GM12891 (cell line): ENCODE results near the gene COL6A3.

Source experiments
- POLR2A ChIP-seq: IDR thresholded peaks from 2 replicates; pipeline ENCODE4 v1.6.1; 2011; ENCODE audit warnings: low read depth, low read length, control low read depth
- POLR2AphosphoS5 ChIP-seq: IDR thresholded peaks from 2 replicates; pipeline ENCODE4 v1.6.1; 2011; ENCODE audit warnings: low read depth, low read length, control low read depth
- POU2F2 ChIP-seq: IDR thresholded peaks from 2 replicates; pipeline ENCODE4 v1.6.1; 2011; ENCODE audit warnings: low read depth, mild to moderate bottlenecking, control low read depth, low read length, moderate library complexity
- SPI1 ChIP-seq: IDR thresholded peaks from 2 replicates; pipeline ENCODE4 v1.6.1; 2011; ENCODE audit warnings: low read depth, low read length, control low read depth
- TAF1 ChIP-seq: IDR thresholded peaks from 2 replicates; pipeline ENCODE4 v1.6.1; 2011; ENCODE audit warnings: low read depth, low read length, control low read depth

- TF ChIP-seq TAF1 (no peak), POLR2A (no peak), POLR2AphosphoS5 (no peak), POU2F2 (no peak), SPI1 (no peak)
Observed at GRCh38 chr2:237307474-237307873, 106.5 kb downstream of the COL6A3 start.
